ENCODE measurements around the gene FERMT2.

GRCh38 chr14:52949711-52950409, 990 bp downstream of the FERMT2 start:
- no peak for TF ChIP-seq RAD21 (conservative IDR thresholded peaks at IDR 0.05 in 1 of 2, IDR thresholded peaks at IDR 0.05 in 1 of 2)
- no peak for TF ChIP-seq CTCF (IDR thresholded peaks at IDR 0.05)
- TF ChIP-seq NR3C1 (IDR thresholded peaks at IDR 0.05): no peak
- TF ChIP-seq SMC3 (IDR thresholded peaks at IDR 0.05): no peak
- TF ChIP-seq CBX8 (IDR thresholded peaks at IDR 0.05): no peak
- TF ChIP-seq USF2 (IDR thresholded peaks at IDR 0.05): no peak
- TF ChIP-seq MAX (IDR thresholded peaks at IDR 0.05): no peak; the same call in 1 of the 2 replicates
- no peak for TF ChIP-seq EP300 (IDR thresholded peaks at IDR 0.05)
- no peak for TF ChIP-seq POLR2A (IDR thresholded peaks at IDR 0.05; ENCODE audit: low read length)
- no peak for TF ChIP-seq ELK1 (IDR thresholded peaks at IDR 0.05; ENCODE audit: low read depth, low read length)
- no peak for TF ChIP-seq POLR2AphosphoS2 (conservative IDR thresholded peaks at IDR 0.05; ENCODE audit: low read length)
